Activated CD4-positive, alpha-beta T cell treated with anti-CD3 and anti-CD28 coated beads, Interleukin-10, Interleukin-2, amounts not matched to agents 100 ng/mL and 50 ng/mL, durations not matched to agents 16 hours and 8 hours (primary cell): ENCODE results near the gene BCL6B.

Experiments used
- DNase-seq: peaks from one replicate; pipeline ENCODE4 v3.0.0-alpha.2; 2020

Gene BCL6B

DNA sequence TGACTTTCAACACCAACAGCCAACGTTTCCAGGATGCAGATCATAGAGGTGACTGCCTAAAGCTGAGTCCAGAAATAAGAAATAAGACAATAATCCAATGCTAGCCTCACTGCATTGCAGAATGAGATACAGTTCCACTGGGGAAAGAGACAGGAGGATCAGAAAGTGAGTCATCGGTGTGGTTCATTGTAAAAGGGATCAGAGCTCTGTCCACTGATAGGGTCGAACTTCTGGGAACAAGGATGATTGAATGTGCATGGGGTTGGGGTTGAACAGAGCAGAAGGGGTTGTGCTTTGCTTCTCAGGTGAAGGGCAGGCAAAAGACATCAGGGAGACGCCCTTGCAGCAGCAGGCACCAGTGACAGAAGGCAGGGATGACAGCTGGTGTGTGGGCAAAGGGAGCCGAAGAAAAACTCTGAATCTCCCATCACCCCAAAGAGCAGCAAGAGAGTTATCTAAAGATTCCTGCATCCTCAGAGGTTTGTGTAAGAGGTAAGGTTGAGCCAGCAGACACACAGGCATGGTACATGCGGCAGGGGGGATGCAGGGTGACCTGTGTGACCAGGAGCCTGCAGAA is 40.8 kb downstream of the BCL6B start:
- no peak for DNase-seq

DNA sequence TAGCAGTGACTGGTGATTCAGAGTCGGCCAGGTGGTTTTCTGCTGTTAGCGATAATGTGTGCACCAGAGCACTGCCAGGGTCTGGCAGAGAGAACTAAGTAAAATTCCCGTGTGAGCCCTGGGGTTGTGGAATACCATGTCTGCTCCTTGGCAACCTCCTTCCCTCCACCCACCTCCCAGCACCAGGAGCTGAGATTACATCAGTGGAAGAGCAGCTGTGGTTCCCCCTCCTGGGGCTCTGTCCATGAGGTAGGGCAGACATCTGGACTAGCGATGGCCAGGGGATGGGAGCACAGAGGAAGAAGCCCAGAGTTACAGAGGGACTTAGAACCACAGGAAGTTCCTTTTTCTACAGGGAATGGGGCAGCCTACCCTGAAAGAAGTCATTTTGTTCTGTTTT is 41.4 kb downstream of the BCL6B start:
- DNase-seq: no peak

- DNase-seq: no peak
These were observed 44.3 kb downstream of the BCL6B start for GRCh38 chr17:7067198-7067597.

DNA sequence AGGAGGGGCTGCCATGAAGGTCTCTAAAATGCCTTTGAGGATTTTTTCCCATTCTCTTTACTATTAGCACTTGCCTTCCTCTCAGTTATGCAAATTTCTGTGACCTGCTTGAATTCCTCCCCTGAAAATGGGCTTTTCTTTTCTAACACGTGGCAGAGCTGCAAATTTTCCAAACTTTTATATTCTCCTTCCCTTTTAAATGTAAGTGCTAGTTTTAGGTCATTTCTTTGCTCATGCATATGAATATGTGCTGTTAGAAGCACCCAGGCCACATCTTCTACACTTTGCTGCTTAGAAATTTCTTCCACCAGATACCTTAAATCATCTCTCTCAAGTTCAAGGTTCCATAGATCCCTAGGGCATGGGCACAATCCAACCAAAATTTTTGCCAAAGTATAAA is 45.4 kb downstream of the BCL6B start:
- DNase-seq: no peak

DNA sequence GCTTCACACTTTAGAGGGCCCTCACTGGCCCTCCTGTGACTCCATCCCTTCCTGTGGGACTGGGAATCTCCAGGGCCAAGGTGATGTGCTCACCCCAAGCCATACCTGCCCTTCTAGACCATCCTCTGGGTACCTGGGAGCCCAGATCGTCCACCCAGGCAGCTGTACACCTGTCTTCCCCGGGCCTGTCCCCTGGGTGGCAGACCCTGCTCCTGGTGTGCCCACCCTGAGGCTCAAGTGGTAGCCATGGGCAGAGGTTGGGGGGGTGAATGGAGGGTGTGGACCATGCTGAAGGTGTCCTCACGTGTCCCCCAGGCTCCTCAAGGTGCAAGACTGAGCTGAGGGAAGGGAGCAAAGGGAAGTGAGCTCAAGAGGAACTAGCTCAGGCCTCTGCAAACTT is 47.9 kb downstream of the BCL6B start:
- DNase-seq: no peak

DNA sequence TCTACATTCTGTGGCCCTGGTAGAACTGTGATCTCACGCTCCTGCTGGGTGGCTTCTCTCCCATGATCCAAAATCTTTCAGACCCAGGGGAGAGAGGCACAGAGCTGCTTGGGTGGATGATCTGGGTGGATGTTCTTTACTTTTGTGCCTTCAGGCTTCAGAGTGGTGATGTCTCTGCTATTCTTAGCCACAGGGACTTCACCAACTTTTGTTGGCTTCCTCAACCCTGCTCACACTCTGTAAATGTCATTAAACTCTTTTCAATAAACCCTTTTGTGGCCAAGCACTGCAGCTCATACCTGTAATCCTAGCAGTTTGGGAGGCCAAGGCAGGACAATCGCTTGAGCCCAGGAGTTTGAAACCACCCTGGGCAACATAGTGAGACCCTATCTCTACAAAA is 49.6 kb downstream of the BCL6B start:
- DNase-seq: no peak

DNA sequence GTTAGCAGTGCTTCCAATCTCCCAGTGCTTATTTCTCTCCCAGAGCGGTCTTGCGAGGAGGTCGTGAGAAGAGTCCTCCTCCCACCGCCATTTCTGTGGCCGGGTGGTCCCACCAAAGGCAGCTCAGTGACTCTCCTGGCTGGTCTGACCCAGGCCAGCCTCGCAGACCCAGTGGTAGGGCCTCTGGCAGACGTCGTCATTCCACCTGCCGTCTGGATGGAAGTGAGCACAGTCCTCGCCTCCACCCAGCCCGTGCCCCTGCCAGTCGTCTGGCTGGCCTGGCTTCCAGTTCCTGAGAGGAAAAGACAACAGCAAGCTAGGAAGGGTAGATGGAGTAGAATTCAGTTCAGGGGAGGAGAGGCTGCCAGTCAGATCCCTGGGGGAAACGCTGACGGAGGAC is 52.1 kb downstream of the BCL6B start:
- DNase-seq: no peak

DNA sequence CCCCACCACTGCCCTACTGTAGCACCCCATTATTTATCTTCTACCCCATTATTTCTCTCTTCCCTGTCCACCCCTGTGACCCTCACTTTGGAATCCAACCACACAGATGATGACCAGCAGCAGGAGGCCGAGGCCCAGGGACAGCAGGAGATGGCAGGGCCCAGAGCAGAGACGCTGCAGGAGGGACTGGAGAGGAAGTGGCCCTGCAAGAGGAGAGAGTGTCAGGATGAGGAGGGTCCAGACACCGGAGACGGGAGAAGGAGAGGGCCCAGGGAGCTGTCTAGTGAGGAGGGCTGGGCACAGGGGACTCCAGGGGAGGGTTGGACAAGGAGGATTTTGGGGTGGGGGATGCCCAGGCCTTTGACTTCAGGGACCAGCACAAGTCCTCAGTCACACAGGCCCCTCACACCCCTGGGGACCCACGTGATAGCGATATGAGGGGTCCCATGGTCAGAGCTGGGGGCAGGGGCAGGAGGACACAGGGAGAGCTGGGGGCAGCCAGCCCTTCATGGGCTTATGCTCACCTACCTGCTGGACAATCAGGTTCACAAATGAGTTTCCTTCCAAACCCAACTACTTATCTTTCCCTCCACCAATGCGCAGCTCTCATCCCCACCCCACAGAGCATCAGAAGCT is 55.2 kb downstream of the BCL6B start:
- no peak for DNase-seq

GRCh38 chr17:7078711-7079110 is 55.9 kb downstream of the BCL6B start:
- DNase-seq: no peak
